Stomach (tissue), 9 donors: ENCODE data around the gene XPO6. TPM values are rescaled to one million over a fixed set of nuclear protein-coding genes. Genes with fewer than 3 reads are reported as not detected.

Source experiments
- DNase-seq, 2 donors: peaks; one replicate each; pipeline versions ENCODE4 v3.0.0 to v3.0.0-alpha.2; 2013 to 2019
- H3K27ac ChIP-seq, 5 donors: fragments of 200-600 bp in 4 of 5; sonication (generic) in 4 of 5; one replicate each; pipeline ENCODE4 v1.5.1; 2013 to 2019; ENCODE audit warnings: mild to moderate bottlenecking in 1 of 5, moderate library complexity in 1 of 5
- H3K27me3 ChIP-seq, 3 donors: fragments of 200-600 bp; sonication (generic); one replicate each; pipeline ENCODE4 v1.5.1; 2017 to 2019; ENCODE audit warnings: mixed run types in 1 of 3
- H3K36me3 ChIP-seq, 4 donors: fragments of 200-600 bp; sonication (generic); 1 replicate in 3 of 4; 2 replicates in 1 of 4; pipeline ENCODE4 v1.5.1; 2016 to 2019
- H3K4me1 ChIP-seq, 4 donors: fragments of 200-600 bp; sonication (generic); one replicate each; pipeline ENCODE4 v1.5.1; 2016 to 2019
- H3K4me3 ChIP-seq, 4 donors: fragments of 200-600 bp; sonication (generic) in 3 of 4; one replicate each; pipeline ENCODE4 v1.5.1; 2016 to 2019; ENCODE audit warnings: mild to moderate bottlenecking in 1 of 4
- H3K9me3 ChIP-seq, 4 donors: fragments of 200-600 bp; sonication (generic); one replicate each; pipeline ENCODE4 v1.5.1; 2016 to 2019
- CTCF ChIP-seq, 7 experiments: fragments of 450-650 bp in 4 of 7; fragments of 200-600 bp in 3 of 7; sonication (generic) in 3 of 7; IDR thresholded peaks; one replicate each; pipeline ENCODE4 v1.5.1; 2016 to 2019; ENCODE audit warnings: antibody characterized with exemption in 7 of 7, control low read depth in 2 of 7, mild to moderate bottlenecking in 1 of 7
- EP300 ChIP-seq: sonication (generic); formaldehyde crosslinking; IDR thresholded peaks from one replicate; pipeline ENCODE4 v1.6.1; 2017; ENCODE audit warnings: antibody characterized with exemption
- POLR2A ChIP-seq, 4 donors: fragments of 450-650 bp; IDR thresholded peaks; one replicate each; pipeline ENCODE4 v1.6.1; 2016; ENCODE audit warnings: antibody characterized with exemption in 4 of 4, control low read depth in 2 of 4, mild to moderate bottlenecking in 1 of 4, moderate library complexity in 1 of 4
- POLR2AphosphoS5 ChIP-seq, 3 donors: sonication (generic); formaldehyde crosslinking; IDR thresholded peaks; one replicate each; pipeline ENCODE4 v1.6.1; 2016; ENCODE audit warnings: antibody characterized with exemption in 3 of 3
- WGBS, 5 donors: extraction: QIAGEN DNeasy Blood & Tissue Kit in 3 of 5; methylation state at CpG; one replicate each; pipeline versions ENCODE4 v1.1.5 to v1.1.7; 2013 to 2018; 5-methylcytosine and 5-hydroxymethylcytosine counted together
- intact Hi-C: fragments of 100-400 bp; cut with DNase I; formaldehyde crosslinking; loops from one replicate; pipeline ENCODE4 v1.15.1; 2023; ENCODE audit warnings: low total_unique reads
- polyA plus RNA-seq, 3 donors: library from polyadenylated mRNA; stranded (reverse); fragments of 200-250 nt; gene quantifications; one replicate each; pipeline ENCODE4 v1.2.3, GENCODE V29; 2013
- total RNA-seq, 5 donors: library from RNA; depleted of rRNA; stranded (reverse); fragments of >200 nt; gene quantifications; one replicate each; pipeline versions ENCODE4 v1.1.0 to v1.2.3, GENCODE V29; 2014 to 2016
- donor health status: healthy with polysubstance abuse.
- donor health status: Bipolar disorder and iron deficiency.
- donor health status: healthy.

Gene XPO6
- total and polyA plus RNA-seq, 8 donors: 37.2 to 241 (median 85.2) TPM

GRCh38 chr16:28126684-28127620 lies 84.8 kb downstream of the XPO6 start:
- Histone ChIP-seq H3K36me3 (peaks cover 48 to 100% (median 99%) of the 10 kb centered on the region in 4 donors), H3K4me1 (peaks cover 0 to 9% (median 2%) of the 10 kb centered on the region in 4 donors), H3K27ac (no peak overlapping the region), H3K4me3 (no peak overlapping the region), H3K27me3 (no peaks in the 10 kb centered on the region), H3K9me3 (no peaks in the 10 kb centered on the region)
- WGBS, 5 donors: 91 to 94% (median 92%) methylated on average over 14 of the region's 14 CpGs
- intact Hi-C loops: no loop called here
- TF ChIP-seq EP300 (no peak), POLR2A (IDR thresholded peaks at IDR 0.05) (no peak), CTCF (IDR thresholded peaks at IDR 0.05) (no peak), POLR2AphosphoS5 (IDR thresholded peaks at IDR 0.05) (no peak)
- DNase-seq: no peak

- Histone ChIP-seq H3K27me3 (no peaks in the 10 kb centered on the region), H3K4me1 (peaks cover 0 to 9% (median 0%) of the 10 kb centered on the region in 4 donors), H3K4me3 (no peak overlapping the region), H3K9me3 (no peaks in the 10 kb centered on the region), H3K27ac (no peak overlapping the region), H3K36me3 (peaks cover 45 to 100% (median 99%) of the 10 kb centered on the region in 4 donors)
- TF ChIP-seq POLR2A (IDR thresholded peaks at IDR 0.05) (no peak), CTCF (IDR thresholded peaks at IDR 0.05) (no peak), EP300 (no peak), POLR2AphosphoS5 (IDR thresholded peaks at IDR 0.05) (no peak)
- intact Hi-C loops: no loop called here
- WGBS, 5 donors: 89 to 98% (median 95%) methylated on average over 16 of the region's 16 CpGs
- DNase-seq: no peak
Measured at GRCh38 chr16:28125592-28125991, 86.2 kb downstream of the XPO6 start.

GRCh38 chr16:28121527-28121926 lies 90.2 kb downstream of the XPO6 start:
- Histone ChIP-seq H3K27ac (no peak overlapping the region), H3K4me3 (no peak overlapping the region), H3K36me3 (peaks cover 46 to 100% (median 99%) of the 10 kb centered on the region in 4 donors), H3K9me3 (no peaks in the 10 kb centered on the region), H3K4me1 (no peaks in the 10 kb centered on the region), H3K27me3 (no peaks in the 10 kb centered on the region)
- intact Hi-C loops: no loop called here
- TF ChIP-seq POLR2A (IDR thresholded peaks at IDR 0.05) (no peak), POLR2AphosphoS5 (IDR thresholded peaks at IDR 0.05) (no peak), EP300 (no peak), CTCF (IDR thresholded peaks at IDR 0.05) (no peak)
- DNase-seq: no peak
- 68 to 79% (median 72%) methylated on average over 2 of the region's 2 CpGs for WGBS, 5 donors

GRCh38 chr16:28120754-28121153 lies 91.0 kb downstream of the XPO6 start:
- WGBS, 5 donors: 85 to 93% (median 88%) methylated on average over 3 of the region's 3 CpGs
- Histone ChIP-seq H3K36me3 (peaks cover 45 to 100% (median 99%) of the 10 kb centered on the region in 4 donors), H3K9me3 (no peaks in the 10 kb centered on the region), H3K4me3 (no peak overlapping the region), H3K27me3 (no peaks in the 10 kb centered on the region), H3K4me1 (no peaks in the 10 kb centered on the region), H3K27ac (no peak overlapping the region)
- TF ChIP-seq EP300 (no peak), POLR2A (IDR thresholded peaks at IDR 0.05) (no peak), POLR2AphosphoS5 (IDR thresholded peaks at IDR 0.05) (no peak), CTCF (IDR thresholded peaks at IDR 0.05) (no peak)
- intact Hi-C loops: no loop called here
- no peak for DNase-seq
